HG02840 (cell line): ENCODE results near the gene SLC25A1.

ENCODE experiments used
- ATAC-seq: cut with Tn5 transposase; IDR thresholded peaks from one replicate; pipeline ENCODE4 v1.9.1; 2021; ENCODE audit warnings: mild to moderate bottlenecking, moderate library complexity, moderate number of reproducible peaks; ENCODE audit not compliant: unreplicated experiment, low FRiP score

The SLC25A1 gene

DNA sequence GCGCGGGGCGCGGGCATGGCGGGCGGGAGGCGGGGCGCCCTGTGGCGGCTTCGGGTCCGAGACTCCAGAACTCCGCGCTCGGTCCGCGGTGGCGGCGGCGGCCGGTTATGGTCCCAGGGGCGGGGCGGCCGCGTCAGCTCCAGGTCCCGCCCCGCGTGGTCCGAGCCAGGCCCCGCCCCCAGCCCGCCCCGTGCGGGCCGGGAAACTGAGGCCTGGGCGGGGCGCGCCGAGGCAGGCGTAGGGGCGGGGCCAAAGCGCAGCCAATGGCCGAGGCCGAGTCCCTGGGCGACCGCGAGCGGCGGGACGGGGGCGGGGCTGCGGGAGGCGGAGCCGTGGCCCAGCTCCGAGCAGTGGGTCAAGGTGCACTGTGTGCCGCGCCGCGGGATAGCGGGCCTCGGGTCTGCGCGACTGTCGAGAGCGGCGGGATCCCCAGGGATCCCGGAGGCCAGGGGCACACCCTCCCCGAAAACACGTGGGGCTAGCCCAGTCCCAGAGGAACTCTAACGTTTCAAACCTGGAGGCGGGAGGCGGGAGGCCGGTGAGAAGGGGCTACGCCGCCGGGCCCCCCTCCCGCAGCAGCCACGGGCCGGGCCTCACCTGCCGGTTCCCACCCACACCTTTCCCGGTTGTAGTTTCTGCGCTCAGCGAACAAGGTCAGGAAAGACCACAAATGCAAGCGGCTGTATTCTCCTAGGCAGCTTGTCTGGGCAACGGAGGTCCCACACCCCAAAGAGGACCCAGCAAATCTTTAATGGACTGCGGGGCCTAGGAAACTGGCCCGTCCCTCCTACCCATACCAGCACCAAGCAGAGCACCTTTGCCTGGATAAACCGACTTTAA is at the start of gene SLC25A1:
Gene SLC25A1 (minus strand): TSS at position 80 of the 840 bp plus-strand sequence. CDS start 63 bp downstream, at position 17.
- ATAC-seq, result peak; percentile 71

DNA sequence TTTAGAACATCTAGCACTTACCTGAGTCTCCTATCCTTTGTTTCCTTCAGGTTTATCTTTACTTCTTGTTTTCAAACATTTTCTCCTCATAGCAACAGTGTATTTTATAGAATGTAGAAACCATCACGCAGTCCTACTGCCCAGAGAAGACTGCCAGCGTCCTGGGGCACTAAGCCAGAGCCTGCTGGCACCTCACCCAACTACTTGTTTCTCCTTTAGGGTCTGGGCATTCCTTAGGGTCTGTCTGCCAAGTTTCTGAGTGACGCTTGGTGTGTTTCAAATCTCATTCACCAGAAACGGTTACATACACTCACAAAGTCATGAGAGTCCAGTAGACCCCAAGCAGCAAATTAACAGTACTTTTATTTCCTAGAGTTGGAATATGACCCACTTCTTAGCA is 49.6 kb upstream of the SLC25A1 start:
- ATAC-seq, result no peak

DNA sequence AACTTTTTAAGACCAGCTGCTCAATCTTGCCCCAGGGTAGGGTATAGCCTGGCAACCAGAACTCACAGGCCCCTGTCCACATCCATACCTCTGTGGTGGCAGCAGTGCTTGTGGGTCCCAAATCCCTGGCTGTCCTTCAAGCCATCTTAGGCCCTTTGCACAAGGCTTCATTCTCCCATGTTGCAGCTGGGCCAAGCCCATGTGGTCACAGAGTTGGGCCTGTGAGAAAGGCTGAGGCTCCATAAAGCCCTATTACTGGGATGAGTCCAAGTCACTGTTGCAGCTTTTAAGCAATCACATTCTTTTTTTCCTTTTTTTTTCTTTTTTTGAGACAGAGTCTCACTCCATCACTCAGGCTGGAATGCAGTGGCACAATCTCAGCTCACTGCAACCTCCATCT is 47.9 kb upstream of the SLC25A1 start:
- ATAC-seq, result no peak

DNA sequence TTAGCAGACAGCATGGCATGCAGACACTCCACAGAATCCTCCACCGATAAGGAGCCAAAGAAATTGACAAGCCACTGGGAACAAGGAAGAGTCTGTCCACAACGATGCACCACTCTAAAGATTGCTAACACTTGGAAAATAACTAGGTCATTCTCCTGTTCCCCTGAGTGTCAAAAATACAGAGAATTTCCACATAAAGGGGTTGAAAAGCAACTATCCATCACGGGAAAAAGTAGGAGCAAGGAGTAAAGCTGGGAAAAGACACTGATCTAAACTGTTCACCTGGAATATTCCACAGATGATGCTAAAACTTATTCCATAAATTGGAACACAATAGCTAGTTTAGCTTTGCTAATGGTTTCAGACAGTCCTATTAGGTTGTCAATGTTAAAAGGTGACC is 47.0 kb upstream of the SLC25A1 start:
- ATAC-seq, result no peak

DNA sequence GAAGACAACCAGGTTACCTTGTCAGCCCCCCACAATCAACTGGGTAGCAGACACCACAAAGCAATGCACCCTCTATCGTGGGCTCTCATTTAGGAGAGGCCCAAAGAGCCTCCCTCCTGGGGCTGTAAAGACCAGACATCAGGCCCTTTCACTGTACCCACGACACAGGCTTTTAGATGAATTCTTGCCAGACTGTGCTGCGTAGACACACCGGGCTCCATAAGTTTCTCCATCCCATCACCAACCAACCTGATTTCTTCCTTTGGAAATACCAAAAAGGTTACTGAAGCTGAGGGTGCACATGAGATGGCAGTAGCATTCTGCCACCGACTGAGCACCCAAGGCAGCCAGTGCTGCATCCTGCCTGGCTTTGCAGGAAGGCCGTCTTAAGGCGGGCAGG is 46.4 kb upstream of the SLC25A1 start:
- ATAC-seq, result no peak

GRCh38 chr22:19224557-19224956 is 46.0 kb upstream of the SLC25A1 start:
- no peak for ATAC-seq

DNA sequence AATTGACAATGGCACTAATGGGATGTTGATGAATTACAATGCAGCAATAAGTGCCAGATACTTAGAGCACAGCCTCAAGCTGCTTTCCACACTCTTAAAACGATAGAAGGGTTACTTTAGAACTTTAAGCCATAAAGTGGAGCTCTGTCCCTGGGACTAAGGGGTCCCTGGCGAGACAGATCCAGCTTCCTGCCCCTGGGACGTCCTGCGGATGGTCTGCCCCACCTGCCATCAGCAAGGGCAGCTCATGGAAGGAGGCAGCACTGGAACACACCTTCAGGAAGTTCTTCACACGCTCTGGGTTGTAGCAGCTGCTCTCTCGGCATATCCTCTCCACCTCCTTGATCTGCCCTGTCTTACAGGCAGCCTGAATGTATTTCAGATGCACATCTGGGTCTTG is 45.1 kb upstream of the SLC25A1 start:
- no peak for ATAC-seq

DNA sequence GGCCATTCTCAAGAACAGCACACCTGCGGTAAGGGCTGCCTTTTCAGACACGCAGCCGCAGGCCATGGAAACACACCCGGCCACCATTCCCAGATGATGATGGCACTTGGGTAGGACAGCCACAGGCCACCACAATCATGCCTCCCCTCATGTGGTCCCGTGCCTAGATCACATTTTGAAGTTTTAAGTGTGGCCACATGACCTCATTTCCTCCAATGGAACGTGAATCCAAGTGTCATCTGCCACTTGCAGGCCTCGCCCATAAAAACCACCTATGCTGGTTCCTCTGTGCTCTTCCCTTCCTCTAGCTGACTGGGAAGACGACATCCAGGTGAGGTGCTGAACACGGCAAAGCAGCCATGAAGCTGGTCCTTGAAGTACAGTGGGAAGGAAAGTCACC is 44.6 kb upstream of the SLC25A1 start:
- no peak for ATAC-seq

DNA sequence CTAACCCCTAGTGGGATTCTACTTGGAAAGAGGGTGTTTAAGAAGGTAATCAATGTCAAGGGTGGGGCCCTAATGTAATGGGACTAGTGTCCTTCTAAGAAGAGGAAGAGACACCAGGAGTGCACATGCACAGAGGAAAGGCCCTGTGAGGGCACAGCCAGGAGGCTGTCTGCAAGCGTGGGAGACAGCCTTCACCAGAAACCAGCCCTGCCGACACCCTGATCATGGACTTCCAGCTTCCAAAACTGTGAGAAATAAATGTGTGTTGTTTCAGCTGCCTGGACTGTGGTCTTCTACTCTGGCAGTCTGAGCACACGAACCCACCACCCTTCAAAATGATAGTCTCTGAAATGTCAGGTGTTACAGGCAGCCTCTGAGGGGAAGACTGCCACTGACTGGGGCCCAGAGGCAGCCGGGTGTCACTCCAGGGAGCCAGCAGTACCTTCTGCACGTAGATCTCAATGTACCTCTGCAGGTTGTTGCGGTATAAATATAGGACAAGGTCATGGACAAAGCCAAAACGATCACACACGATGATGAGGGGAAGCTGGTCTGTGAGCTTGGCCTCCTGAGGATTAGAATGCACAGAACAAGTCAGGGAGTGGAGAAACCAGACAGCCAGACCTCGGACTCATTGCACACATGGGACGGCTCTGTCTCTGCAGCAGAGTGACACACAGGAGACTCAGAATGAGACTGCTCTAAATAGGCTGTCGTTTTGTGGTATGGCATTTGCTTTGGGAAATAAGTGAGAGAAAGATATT is 43.9 kb upstream of the SLC25A1 start:
- ATAC-seq, result no peak

DNA sequence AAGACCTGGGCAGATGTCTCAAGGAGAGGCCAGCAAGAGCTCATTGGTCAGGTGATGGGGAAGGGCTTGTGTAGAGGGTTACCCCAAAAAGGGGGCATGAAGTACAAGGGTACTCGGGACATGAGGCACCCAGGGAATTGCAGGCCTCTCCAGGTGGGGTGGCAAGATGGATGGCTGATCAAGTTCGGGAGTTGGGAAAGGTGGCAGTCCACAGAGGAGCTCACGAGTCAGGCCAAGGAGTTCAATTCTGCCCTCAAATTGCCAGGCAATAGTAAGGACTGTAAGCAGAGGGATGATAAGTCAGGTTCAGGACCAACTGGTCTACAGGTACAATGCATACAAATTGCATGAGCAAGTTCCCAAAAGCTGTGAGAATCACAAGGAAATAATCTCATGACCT is 42.3 kb upstream of the SLC25A1 start:
- ATAC-seq, result no peak

DNA sequence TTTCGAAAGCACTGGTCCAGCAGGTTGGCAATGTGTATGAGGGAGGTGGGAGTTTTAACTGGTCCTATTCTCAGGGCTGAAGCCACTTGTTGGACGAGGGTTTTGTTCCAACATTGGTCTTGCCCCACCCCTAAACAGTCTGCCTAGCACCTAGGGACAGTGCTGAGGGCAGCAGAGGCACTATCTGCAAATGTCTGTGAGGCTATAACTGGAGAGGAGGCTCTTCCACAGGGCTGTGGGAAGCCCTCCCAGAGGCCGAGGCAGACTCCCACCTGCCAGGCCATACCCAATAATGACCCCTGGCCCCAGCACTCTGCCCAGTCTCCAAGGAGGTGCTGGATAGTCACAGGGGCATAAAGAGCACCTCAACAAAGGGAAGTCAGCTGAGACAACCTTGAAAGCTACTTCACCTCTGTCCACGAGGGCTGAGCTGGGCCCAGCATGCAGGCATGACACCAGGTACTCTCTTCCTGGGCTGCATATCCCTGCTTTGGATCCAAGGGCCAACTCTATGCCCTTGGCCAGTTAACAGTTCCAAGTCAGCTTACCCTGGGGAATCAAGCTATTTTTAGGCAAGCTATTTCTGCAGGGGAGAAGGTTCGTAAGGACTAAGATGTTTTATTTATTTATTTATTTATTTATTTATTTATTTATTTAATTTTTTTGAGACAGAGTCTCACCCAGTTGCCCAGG is 40.2 kb upstream of the SLC25A1 start:
- ATAC-seq, result no peak

GRCh38 chr22:19216579-19216978 is 38.0 kb upstream of the SLC25A1 start:
- no peak for ATAC-seq

GRCh38 chr22:19215360-19215759 is 36.8 kb upstream of the SLC25A1 start:
- no peak for ATAC-seq

DNA sequence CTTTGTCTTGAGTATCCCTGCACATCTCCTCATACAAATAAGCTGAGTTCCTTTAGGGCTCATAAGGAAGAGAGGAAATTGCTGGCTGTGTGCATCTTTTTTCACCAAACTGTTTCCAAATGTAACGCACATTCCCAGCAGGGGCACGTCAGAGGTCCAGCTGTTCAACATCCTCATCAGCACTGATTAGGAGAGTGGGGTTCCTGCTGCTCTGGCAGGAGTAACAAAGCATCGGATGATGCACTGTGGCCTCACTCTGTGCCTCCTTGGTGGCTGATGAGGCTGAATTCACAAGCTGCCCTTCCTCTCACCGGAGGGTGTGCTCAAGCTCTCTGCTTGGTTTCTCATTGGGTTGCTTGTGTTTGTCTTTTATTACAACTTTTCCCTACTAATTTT is 35.5 kb upstream of the SLC25A1 start:
- no peak for ATAC-seq

- no peak for ATAC-seq
Measured at GRCh38 chr22:19213442-19214077, 35.0 kb upstream of the SLC25A1 start.

GRCh38 chr22:19213001-19213400 is 34.5 kb upstream of the SLC25A1 start:
- no peak for ATAC-seq

GRCh38 chr22:19212302-19212870 is 33.9 kb upstream of the SLC25A1 start:
- no peak for ATAC-seq

DNA sequence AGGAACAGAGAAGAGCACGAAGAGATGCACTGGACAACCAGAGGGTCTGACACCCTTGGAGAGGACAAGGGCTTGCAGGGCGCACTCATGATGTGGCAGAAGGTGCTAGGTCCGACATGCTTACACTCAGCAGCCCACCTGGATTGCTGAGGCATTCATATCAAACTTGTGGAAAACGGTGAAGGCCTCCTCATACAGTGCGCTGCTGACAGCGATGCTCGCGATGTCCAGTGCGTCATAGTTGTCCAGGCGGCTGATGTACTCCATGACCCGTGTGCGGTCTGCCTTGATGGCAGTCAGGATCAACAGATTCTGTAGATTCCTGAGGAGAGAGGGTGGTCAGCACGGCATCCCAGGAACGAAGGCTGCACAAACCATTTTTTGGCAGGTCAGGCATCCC is 31.7 kb upstream of the SLC25A1 start:
- ATAC-seq, result no peak

GRCh38 chr22:19208287-19208847 is 29.8 kb upstream of the SLC25A1 start:
- no peak for ATAC-seq

DNA sequence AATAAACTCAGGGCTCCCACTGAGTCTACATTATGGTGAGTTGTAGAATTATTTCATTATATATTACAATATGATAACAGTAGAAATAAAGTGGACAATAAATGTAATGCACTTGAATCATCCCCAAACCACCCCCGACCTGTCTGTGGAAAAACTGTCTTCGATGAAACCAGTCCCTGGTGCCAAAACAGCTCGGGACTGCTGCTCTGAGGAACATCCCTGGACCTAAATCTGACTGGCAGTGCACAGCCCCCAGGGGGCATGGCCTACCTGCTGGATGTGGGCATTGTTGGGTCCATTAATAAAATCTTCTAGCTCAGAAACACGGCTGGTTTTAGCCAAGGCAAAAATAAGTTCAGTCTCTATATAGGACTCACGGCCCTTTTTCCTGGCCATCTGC is 29.3 kb upstream of the SLC25A1 start:
- no peak for ATAC-seq
